Suprapubic skin (tissue), 3 donors: Measurements from ENCODE around the gene VSIR.

Experiments
- CTCF ChIP-seq, 2 donors: fragments of 200-600 bp in 1 of 2; fragments of 450-650 bp in 1 of 2; sonication (generic) in 1 of 2; IDR thresholded peaks; one replicate each; pipeline ENCODE4 v1.5.1; 2016 to 2019; ENCODE audit warnings: antibody characterized with exemption in 2 of 2, mild to moderate bottlenecking in 1 of 2, moderate library complexity in 1 of 2
- EP300 ChIP-seq: sonication (generic); formaldehyde crosslinking; IDR thresholded peaks from one replicate; pipeline ENCODE4 v1.6.1; 2017; ENCODE audit warnings: antibody characterized with exemption
- POLR2A ChIP-seq, 2 donors: fragments of 450-650 bp; IDR thresholded peaks; one replicate each; pipeline ENCODE4 v1.6.1; 2017; ENCODE audit warnings: antibody characterized with exemption in 2 of 2, mild to moderate bottlenecking in 2 of 2, moderate library complexity in 2 of 2

GRCh38 chr10:71815515-71816130 is 42.3 kb upstream of the VSIR start:
- no peak for TF ChIP-seq CTCF (IDR thresholded peaks at IDR 0.05)
- no peak for TF ChIP-seq POLR2A (IDR thresholded peaks at IDR 0.05)
- TF ChIP-seq EP300, result no peak
